Measurements from ENCODE around the gene TFF1.
A peak's percentile ranks its signal among the peaks of the same experiment; 100 is the strongest.
"Not testable (repeated sequence)": the region's sequence is repeated elsewhere in the genome, so short reads cannot be mapped to it uniquely, and the experiment has no call there.

The TFF1 gene

DNA sequence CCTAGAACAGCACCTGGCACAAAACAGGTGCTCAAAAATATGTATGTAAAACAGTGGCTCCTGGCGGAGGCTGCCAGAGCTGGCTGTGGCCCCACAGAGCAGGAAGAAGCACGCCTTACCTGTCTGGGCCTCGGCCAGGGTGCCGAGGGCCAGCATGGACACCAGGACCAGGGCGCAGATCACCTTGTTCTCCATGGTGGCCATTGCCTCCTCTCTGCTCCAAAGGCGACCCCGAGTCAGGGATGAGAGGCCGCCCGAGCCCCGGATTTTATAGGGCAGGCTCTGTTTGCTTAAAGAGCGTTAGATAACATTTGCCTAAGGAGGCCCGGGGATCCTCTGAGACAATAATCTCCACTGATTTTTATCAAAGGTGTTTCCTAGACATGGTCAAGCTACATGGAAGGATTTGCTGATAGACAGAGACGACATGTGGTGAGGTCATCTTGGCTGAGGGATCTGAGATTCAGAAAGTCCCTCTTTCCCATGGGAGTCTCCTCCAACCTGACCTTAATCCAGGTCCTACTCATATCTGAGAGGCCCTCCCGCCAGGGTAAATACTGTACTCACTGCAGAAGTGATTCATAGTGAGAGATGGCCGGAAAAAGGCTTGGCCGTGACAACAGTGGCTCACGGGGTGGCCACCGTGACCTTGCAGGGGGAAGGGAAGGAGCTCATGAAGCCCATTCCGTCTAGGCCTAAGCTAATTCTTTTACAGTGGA lies at the start of gene TFF1:
Gene TFF1 (minus strand): TSS at position 244 of the 719 bp plus-strand sequence. CDS start 40 bp downstream, at position 204.
- DNase-seq (ENCODE audit: low read depth in 2 of 2) = no peak

DNA sequence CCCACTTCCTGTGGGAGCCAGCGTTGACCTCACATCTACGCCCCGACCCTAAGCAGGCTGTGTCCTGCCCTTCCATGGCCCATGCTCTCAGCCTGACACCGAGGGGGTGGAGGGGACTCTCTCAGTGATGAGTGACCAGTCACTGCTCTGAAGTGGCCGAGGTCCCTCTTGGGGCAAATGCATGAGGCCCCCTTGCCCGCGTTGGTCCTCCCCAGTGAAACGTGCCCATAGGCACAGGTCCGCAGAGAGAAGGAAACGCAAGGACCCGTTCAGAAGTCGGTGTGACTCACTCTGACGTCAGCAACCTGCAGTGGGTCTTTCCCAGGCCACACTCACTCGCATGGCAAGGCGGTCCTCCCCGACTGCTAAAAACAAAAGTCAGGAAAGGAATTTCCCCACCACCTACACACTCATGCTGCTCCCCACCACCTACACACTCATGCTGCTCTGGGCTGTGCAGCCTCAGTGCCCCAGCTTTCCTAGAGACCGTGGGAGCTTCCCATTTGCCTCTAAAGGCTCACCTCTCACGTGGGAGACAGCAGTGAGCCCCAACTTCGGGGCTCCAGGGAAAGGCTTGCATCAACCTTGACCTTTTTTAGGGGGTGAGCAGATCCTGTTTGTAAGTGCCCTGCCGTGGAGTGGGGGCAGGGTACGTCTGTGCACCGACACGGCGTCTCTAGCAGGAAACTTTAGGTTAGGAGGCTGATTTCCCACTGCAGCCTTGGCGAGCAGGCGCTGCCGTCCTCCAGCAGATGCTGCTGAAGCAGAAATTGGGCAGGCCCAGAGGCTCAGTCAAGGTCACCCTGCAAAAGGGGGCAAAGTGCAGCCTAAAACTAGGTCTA lies 48.8 kb upstream of the TFF1 start:
- peak; percentile 80 to 93 for DNase-seq (ENCODE audit: low read depth in 2 of 2)

DNA sequence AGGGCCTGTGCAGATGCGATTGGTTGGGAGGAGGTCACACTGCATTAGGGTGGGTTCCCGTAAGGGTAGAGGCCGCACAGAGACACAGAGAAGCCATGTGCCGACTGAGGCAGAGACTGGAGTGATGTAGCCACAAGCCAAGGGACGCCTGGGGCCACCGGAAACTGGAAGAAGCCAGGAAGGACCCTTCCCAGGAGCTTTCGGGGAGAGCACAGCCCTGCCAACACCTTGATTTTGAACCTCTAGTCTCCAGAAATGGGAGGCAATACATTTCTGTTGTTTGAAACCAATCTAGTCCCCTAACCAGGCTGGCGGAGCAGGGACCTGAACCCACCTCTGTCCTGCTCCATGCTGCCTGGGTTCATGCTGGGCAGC lies 48.2 kb upstream of the TFF1 start:
- no peak for DNase-seq (ENCODE audit: low read depth in 2 of 2)

DNA sequence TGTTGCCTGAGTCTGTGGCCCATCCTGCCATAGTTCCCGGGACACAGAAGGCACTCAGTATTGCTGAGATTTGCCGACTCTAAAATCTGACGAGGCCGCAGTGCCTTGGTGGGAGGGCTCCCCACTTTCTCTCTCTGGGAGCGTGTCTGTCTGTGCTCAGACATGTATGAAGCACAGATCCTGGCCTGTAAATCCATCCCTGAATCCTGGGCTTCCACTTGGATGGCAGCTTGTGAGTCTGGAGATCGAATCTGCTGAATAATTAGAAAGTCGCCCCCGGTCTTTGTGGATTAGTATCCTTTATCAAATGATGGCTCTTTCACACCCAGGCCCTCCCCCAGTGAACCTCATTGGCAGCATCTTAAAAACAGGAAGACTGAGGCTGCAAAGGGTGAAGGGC lies 47.7 kb upstream of the TFF1 start:
- no peak for DNase-seq (ENCODE audit: low read depth in 2 of 2)

DNA sequence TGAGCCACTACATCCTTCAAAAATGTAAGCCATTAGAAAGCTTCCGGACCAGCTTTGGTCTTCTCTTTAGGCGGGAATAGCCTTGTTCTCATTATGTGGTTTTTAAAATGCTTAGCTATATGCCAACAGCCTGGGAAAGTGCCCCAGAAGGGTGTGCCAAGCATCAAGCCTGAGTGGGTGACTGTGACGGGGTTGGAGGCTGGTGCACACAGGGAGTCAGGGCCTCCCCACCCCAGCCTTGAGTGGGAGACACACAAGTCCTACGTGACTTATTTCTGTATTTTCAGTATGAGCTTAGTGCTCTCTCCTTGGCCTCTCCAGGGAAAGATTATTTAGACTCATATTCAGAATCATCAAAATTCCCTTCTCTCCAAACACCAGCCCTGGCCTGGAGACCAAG lies 47.2 kb upstream of the TFF1 start:
- DNase-seq (ENCODE audit: low read depth in 2 of 2) = no peak

DNA sequence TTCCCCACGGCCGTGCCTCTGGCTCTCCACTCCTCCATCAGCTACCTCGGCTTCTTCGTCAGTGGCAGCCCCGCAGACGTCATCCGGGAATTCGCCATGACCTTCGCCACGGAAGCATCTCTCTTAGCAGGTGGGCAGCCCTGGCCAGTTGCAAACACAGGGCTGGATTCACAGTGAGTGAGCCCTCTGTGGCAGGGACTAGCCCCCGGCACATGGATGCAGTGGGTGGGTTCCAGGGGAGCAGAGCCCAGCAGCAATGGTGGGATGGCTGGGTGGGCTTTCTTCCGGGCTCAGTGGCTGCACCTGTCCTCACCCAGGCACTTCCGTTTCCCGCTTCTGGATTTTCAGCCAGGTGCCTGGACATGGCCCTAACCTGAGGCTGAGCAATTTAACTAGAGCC lies 46.8 kb upstream of the TFF1 start:
- DNase-seq (ENCODE audit: low read depth in 2 of 2) = no peak

DNA sequence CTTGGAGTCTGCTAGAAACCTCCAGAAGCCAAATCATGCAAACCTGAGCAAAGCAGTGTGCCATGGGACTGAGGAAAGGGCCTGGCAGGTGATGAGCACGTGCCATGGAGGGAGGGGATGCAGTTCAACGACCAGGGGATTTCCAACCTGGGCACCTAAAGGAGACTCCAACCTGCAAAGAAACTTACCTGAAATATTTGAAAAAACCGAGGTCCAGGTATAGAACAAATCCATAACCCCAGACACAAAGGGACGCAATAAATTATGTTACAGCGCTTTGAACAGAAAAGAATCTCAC lies 46.2 kb upstream of the TFF1 start:
- no peak for DNase-seq (ENCODE audit: low read depth in 2 of 2)

DNA sequence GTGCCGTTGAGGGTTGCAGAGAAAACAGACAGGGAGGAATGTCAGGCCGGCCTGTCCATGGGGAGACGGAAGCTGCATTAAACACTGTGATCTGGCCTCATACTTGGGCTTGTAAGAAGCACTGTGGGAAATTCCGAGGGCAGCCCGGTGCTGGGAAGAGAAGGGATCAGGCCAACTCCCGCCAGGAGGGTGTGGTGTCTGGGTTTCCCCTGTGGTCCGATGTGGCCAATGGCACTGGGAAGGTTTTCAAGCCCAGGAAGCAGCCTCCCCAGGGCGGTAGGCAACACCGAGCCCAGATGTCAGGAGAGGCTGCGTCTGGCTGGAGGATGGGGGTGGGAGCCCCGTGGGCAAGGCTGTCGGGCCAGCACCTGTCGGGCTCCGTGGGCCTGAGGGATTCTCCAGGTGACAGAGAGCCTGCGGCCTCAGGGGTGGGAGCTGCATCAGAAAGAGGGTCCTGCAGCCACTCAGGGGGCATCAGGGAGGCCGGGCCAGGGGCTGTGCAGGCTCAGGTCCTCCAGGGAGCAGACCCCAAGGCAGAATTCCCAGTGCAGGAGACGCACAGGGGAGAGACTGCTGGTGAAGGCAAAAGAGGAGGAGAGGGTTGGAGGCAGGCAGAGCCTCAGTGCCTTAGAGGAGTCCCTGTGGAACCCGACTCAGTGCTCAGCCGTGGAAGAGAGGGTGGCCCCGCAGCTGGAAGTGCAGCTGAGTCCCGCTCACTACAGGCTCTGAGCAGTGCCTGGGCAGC lies 45.7 kb upstream of the TFF1 start:
- DNase-seq (ENCODE audit: low read depth in 2 of 2) = no peak

DNA sequence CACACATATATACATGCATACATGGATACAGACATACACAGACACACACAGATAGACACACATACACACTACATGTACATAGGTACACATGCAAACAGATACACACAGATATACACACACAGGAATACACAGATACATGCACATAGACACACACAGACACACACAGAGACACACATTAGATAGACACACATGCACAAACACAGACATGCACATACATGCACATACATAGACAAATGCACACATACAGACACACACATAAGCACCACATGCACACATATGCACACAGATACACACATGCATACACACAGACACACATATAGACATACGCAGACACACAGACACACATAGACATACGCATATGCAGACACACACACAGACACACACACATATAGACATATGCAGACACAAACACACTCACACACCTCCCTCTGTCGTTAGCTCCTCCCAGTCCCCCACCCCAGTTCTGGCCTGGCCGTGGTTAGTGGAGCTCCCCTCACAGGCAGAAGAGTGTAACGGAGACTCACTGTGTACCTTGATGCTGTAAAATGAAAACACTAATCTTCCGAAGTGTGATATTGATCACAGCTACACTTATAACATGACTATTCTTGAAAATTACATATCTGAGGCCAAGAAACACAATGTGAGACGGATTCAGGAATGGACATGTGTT lies 45.0 kb upstream of the TFF1 start:
- DNase-seq (ENCODE audit: low read depth in 2 of 2) = no peak

DNA sequence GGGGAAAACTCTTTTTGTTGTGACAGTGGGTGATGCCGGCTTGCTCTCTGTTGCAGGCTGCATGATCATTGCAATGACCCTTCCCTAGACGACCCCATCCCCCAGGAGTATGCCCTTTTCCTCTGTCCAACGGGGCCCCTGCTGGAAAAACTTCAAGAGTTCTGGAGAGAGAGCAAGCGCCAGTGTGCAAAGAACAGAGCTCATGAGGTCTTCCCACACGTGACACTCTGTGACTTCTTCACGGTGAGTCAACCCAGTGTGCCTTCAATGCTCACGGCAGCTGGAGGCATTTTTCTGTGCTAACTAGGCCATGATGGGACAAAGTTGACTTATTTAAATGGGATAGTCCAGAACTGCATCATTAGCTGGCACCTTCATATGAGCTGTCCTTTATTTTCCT lies 43.0 kb upstream of the TFF1 start:
- DNase-seq (ENCODE audit: low read depth in 2 of 2) = no peak

DNA sequence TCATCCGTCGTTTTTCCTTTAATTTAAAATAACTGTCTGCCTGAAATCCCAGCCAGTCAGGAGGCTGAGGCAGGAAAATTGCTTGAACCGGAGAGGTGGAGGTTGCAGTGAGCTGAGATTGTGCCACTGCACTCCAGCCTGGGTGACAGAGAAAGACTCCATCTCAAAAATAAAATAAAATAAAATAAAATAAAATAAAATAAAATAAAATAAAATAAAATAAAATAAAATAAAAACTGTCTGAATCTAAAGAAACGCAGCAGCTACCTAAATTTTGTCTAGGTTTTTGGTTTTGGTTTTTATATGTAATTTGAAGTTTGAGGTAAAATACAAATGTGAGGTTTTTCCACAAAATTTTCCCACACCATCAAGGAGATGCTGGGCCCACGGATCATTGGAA lies 42.4 kb upstream of the TFF1 start:
- DNase-seq (ENCODE audit: low read depth in 2 of 2) = not testable (repeated sequence)

DNA sequence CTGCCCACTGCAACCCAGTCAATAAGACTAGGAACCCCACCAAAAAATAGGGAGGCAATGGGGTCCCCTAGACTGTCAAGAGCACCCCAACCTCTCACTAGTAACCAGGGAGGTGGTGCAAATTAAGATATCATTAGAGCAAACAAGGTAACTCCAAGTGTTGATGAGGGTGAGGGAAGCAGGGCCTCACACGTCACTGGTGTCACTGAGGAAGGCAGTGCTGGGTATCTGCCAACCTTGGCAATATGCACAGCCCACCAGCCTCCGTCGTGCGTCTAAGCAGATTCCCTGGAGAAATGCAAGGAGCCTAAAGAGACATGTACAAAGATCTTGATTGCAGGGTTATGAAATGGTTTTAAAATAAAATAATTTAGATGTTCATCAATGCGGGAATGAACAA lies 41.1 kb upstream of the TFF1 start:
- no peak for DNase-seq (ENCODE audit: low read depth in 2 of 2)

DNA sequence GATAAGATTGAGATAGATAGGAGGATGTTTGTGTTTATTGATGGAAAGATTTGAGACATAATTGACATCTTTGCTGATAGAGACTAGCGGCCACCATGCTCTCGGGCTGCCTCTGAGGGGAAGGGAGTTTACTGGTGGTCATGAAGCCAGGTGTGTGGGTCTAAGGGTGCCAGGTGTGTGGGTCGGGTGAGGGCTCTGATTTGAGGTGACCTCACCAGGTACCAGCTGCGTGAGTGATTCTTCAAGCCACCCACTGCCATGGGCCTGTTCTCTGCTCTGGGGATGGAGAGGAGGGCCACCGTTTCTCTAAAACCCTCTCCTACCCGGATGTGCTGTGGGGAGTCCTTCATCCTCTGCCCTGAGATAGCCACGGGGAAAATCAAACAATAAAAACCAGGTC lies 40.5 kb upstream of the TFF1 start:
- DNase-seq (ENCODE audit: low read depth in 2 of 2) = no peak

DNA sequence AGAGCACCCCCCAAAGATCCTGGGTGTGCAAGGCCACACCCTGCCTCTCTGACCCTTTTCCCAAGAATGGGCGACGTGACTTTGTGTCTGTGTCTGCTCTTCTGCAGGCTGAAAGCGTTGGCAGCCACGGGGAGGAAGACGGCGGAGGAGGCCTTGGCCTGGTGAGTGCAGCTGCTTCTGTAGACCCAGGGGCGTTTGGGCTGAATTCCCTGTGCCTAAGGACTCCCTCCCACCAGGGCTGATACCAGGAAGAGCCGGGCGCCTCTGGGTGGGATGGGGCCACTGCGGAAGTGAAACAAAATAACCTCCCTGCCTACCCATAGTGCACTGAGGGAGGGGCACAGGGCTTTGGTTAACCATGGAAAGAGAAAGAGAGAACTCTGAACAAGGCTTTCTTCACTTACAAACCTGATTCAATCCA lies 39.9 kb upstream of the TFF1 start:
- DNase-seq (ENCODE audit: low read depth in 2 of 2) = no peak

DNA sequence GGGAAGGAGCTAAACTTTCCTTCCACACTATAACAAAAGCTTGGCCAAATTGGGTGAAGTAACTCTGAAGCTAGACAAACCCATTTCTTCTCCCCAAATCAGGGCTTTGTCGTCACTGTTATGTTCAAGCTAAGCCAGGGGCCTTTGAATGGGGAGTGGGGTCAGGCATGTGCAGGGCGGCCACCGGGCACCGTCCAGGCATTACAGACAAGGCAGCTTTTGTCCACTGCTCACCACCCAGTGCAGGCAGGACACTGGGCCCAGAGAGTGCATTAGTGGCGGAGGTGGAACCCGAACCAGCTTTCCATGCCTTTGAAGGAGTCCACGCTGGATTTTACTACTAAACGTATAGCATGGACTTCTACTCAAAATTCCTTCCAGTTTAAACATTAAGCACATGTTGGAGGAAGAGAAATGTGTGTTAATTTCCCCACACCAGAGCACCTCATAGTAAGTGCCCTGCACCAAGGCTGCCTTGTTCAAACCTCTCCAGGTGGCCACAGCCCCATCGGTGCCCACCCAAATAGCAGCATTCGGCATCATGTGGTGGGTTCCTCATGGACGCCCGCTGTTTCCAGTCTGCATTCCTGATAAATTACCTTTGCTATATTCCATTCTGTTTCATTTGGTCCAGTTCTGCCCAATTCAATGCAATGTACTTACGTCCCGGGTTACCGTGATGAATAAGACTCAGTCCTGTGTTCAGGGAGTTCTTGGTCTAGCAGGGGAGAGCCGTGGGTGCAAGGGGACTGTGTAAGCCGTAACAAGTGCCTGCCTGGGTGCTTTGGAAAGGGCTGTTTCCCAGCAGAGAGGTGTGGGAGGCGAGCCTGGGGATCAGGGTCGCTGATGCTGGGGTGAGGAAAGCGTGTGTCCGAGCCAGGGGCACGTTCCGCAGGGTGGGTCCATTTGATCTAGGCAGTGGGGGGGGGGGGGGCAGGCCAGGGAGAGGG lies 39.0 kb upstream of the TFF1 start:
- no peak for DNase-seq (ENCODE audit: low read depth in 2 of 2)

DNA sequence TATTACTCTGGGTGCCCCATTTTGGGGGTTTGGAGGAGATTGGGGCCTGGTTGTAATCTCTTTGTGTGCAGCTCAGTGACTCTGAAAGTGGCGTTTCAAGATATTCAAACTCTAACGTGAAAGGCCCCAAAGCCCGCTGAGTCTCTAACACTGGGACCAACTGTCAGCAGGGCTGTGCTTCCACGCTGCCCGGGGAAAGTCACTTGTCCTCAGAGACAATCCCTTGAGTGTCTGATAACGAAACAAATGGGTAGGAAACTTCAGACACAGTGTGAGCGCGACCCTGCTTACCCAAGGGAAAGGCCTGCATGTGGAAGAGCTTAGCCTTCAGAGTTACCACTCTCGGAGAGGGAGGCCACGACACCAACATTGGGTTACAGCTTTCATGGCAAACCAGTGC lies 38.2 kb upstream of the TFF1 start:
- no peak for DNase-seq (ENCODE audit: low read depth in 2 of 2)

DNA sequence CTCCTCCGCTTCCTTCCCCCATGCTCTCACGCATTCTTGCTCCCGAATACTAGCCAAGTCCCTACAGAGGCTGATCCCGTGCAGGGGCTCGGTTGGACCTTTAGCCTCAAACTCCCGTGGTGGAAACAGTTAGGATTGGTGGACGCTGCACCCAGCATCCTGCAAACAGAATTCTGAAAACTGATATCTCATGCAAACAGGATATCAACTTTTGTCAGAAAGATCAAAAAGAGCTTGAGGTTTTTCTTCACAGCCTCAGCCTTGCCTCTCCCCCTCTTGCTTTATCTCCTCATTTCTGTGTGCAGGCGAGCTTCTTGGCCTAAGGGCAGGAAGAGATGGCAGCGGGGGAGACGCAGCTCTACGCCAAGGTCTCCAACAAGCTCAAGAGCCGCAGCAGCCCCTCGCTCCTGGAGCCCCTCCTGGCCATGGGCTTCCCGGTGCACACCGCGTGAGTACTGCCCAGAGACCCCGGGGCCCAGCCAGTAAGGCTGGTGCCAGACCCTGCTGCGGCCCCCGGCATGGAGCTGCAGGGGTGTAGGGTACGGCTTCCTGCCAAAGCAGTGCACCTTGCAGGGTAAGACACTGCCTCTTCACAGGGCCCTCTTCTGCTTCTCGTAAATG lies 37.4 kb upstream of the TFF1 start, which contains the start of gene UBASH3A:
Gene UBASH3A (plus strand): TSS at position 292 of the 621 bp plus-strand sequence. CDS start 44 bp downstream, at position 336.
- no peak for DNase-seq (ENCODE audit: low read depth in 2 of 2)

DNA sequence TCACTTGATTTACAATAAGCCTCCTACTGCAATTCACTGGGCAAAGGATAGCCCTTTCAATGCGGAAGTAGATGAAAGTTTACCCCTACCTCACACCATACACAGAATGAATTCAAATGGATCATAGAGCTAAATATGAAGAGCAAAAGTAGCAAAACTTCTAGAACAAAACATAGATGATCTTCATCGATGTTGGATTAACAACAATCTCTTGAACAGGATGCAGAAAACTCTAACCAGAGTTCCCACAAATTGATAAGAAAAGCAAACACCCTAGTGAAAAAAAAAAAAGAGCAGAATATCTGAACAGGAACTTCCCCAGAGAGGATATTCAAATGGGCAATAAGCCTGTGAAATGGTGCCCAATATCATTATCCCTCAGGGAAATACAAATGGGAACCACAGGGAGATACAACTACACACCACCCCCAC lies 35.5 kb upstream of the TFF1 start:
- no peak for DNase-seq (ENCODE audit: low read depth in 2 of 2)

DNA sequence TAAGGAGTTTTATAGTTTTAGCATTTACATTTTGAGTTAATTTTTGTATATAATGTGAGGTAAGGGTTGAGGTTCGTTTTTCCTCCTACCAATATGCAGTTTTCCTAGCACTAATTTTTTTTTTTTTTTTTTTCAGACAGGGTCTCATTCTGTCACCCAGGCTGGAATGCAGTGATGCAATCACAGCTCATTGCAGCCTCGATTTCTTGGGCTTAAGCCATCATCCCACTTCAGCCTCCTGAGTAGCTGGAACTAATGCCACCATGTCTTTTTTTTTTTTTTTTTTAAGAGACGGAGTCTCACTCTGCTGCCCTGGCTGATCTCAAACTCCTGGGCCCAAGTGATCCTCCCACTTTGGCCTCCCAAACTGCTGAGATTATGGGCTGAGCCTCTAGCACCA lies 34.8 kb upstream of the TFF1 start:
- DNase-seq (ENCODE audit: low read depth in 2 of 2) = no peak

DNA sequence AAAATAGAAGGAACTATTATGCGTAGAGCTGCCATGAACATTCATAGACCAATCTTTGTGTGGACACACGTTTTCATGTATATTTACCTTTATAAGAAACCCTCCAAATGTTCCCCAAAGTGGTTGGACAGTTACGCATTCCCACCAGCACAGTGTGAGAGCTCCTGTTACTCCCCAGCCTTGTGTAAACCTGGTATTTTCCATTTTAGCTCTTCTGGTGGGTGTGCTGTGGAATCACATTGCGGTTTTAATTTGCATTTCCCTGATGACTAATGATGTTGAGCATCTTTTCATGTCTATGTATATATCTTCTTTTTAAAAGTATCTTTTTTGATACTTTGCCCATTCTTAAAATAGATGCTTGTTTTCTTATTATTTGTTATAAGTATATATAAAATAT lies 34.2 kb upstream of the TFF1 start:
- DNase-seq (ENCODE audit: low read depth in 2 of 2) = no peak
